Hepatocyte (in vitro differentiated cells): ENCODE results near the gene ADISSP. TPM values are rescaled to one million over a fixed set of nuclear protein-coding genes. Genes with fewer than 3 reads are reported as not detected.

ENCODE experiments used
- DNase-seq: peaks from one replicate; pipeline ENCODE4 v3.0.0-alpha.2; 2016; ENCODE audit warnings: low spot score
- H2AFZ ChIP-seq: fragments of 200-600 bp; sonication (generic); 2 replicates; pipeline ENCODE4 v1.6.0; 2016; ENCODE audit warnings: antibody characterized with exemption, mild to moderate bottlenecking
- H3K27ac ChIP-seq: fragments of 200-600 bp; sonication (generic); 2 replicates; pipeline ENCODE4 v1.5.1; 2016; ENCODE audit warnings: mild to moderate bottlenecking
- H3K27me3 ChIP-seq: fragments of 200-600 bp; sonication (generic); 2 replicates; pipeline ENCODE4 v1.6.1; 2016
- H3K36me3 ChIP-seq: fragments of 200-600 bp; sonication (generic); replicated peaks from 2 replicates; pipeline ENCODE4 v1.5.1; 2016; ENCODE audit warnings: low read depth; ENCODE audit not compliant: insufficient read depth
- H3K4me1 ChIP-seq: fragments of 200-600 bp; sonication (generic); 2 replicates; pipeline ENCODE4 v1.5.1; 2016; ENCODE audit warnings: mild to moderate bottlenecking, moderate library complexity; ENCODE audit not compliant: insufficient read depth
- H3K4me2 ChIP-seq: fragments of 200-600 bp; sonication (generic); 2 replicates; pipeline ENCODE4 v1.6.0; 2016
- H3K4me3 ChIP-seq: fragments of 200-600 bp; sonication (generic); 2 replicates; pipeline ENCODE4 v1.5.1; 2016; ENCODE audit warnings: mild to moderate bottlenecking
- H3K79me2 ChIP-seq: fragments of 200-600 bp; sonication (generic); 2 replicates; pipeline ENCODE4 v1.6.0; 2017; ENCODE audit warnings: mild to moderate bottlenecking
- H3K9me2 ChIP-seq: fragments of 200-600 bp; sonication (generic); replicated peaks from 2 replicates; pipeline ENCODE4 v1.6.0; 2017; ENCODE audit warnings: mild to moderate bottlenecking; ENCODE audit not compliant: insufficient read depth
- H3K9me3 ChIP-seq: fragments of 200-600 bp; sonication (generic); 2 replicates; pipeline ENCODE4 v1.5.1; 2016; ENCODE audit warnings: low read depth, mild to moderate bottlenecking
- H4K20me1 ChIP-seq: fragments of 200-600 bp; sonication (generic); 2 replicates; pipeline ENCODE4 v1.6.0; 2016; ENCODE audit warnings: mild to moderate bottlenecking; ENCODE audit not compliant: insufficient read depth, poor library complexity, severe bottlenecking
- CTCF ChIP-seq: fragments of 200-600 bp; sonication (generic); IDR thresholded peaks from 2 replicates; pipeline ENCODE4 v1.5.1; 2016; ENCODE audit warnings: antibody characterized with exemption, mild to moderate bottlenecking; ENCODE audit not compliant: poor library complexity
- EZH2 ChIP-seq: fragments of 200-600 bp; sonication (generic); IDR thresholded peaks from 2 replicates; pipeline ENCODE4 v1.6.1; 2016; ENCODE audit warnings: antibody characterized with exemption, mild to moderate bottlenecking, borderline replicate concordance
- EZH2phosphoT487 ChIP-seq: fragments of 200-600 bp; sonication (generic); IDR thresholded peaks from one replicate; pipeline ENCODE4 v1.6.1; 2018; ENCODE audit warnings: antibody characterized with exemption, mild to moderate bottlenecking, low read depth, moderate library complexity; ENCODE audit not compliant: unreplicated experiment, severe bottlenecking
- WGBS: methylation state at CpG from one replicate; pipeline ENCODE4 v1.1.6; 2016; ENCODE audit warnings: low lambda C conversion rate; ENCODE audit errors: missing lambda C conversion rate; 5-methylcytosine and 5-hydroxymethylcytosine counted together
- polyA plus RNA-seq: library from polyadenylated mRNA; unstranded; fragments of >200 nt; fragmentation: Nextera tagmentation; extraction: Ambion mirVana; gene quantifications from 2 replicates; pipeline ENCODE4 v1.2.1, GENCODE V29; 2016
- total RNA-seq: library from RNA; depleted of rRNA; stranded (reverse); fragments of >200 nt; gene quantifications from 2 replicates; pipeline ENCODE4 v1.2.3, GENCODE V29; 2014

ADISSP gene
- total and polyA plus RNA-seq, 2 experiments from 2014 or later, result 9.6 to 36.0 TPM

- Histone ChIP-seq H3K4me2 (peak overlapping the region; percentile 66), H4K20me1 (no peaks in the 10 kb centered on the region), H3K79me2 (peaks cover 4% of the 10 kb centered on the region), H3K9me2 (no peaks in the 10 kb centered on the region), H3K4me1 (peaks cover 47% of the 10 kb centered on the region), H3K9me3 (no peaks in the 10 kb centered on the region), H2AFZ (no peak overlapping the region), H3K27ac (peak overlapping the region; percentile 95), H3K4me3 (no peak overlapping the region), H3K36me3 (no peaks in the 10 kb centered on the region), H3K27me3 (no peaks in the 10 kb centered on the region)
- TF ChIP-seq EZH2 (no peak), EZH2phosphoT487 (no peak), CTCF (no peak)
- 38% methylated on average over 19 of the region's 20 CpGs for WGBS
- DNase-seq, result peak; percentile 95
These were observed 44.1 kb upstream of the ADISSP start for GRCh38 chr20:3811467-3812258.

GRCh38 chr20:3808544-3808943, 41.0 kb upstream of the ADISSP start:
- no peak for DNase-seq
- peak overlapping the region; percentile 97 for H3K27ac ChIP-seq
- H3K9me2 ChIP-seq, result no peaks in the 10 kb centered on the region
- no peak overlapping the region for H2AFZ ChIP-seq
- WGBS, result 97% methylated on average over 3 of the region's 3 CpGs
- TF ChIP-seq EZH2, result no peak
- no peak for TF ChIP-seq EZH2phosphoT487
- TF ChIP-seq CTCF, result no peak
- peaks cover 4% of the 10 kb centered on the region for H3K79me2 ChIP-seq
- H3K4me2 ChIP-seq, result peak overlapping the region; percentile 42
- no peaks in the 10 kb centered on the region for H3K27me3 ChIP-seq
- peaks cover 50% of the 10 kb centered on the region for H3K4me1 ChIP-seq
- H3K9me3 ChIP-seq, result no peaks in the 10 kb centered on the region
- H4K20me1 ChIP-seq, result no peaks in the 10 kb centered on the region
- no peak overlapping the region for H3K4me3 ChIP-seq
- no peaks in the 10 kb centered on the region for H3K36me3 ChIP-seq

- H3K79me2 ChIP-seq, result peaks cover under 1% of the 10 kb centered on the region
- H3K27ac ChIP-seq, result peak overlapping the region; percentile 97
- H4K20me1 ChIP-seq, result no peaks in the 10 kb centered on the region
- no peak for TF ChIP-seq EZH2
- TF ChIP-seq CTCF, result no peak
- no peak for TF ChIP-seq EZH2phosphoT487
- no peak overlapping the region for H2AFZ ChIP-seq
- no peak overlapping the region for H3K4me3 ChIP-seq
- H3K36me3 ChIP-seq, result no peaks in the 10 kb centered on the region
- DNase-seq, result no peak
- H3K4me1 ChIP-seq, result peaks cover 33% of the 10 kb centered on the region
- H3K27me3 ChIP-seq, result no peaks in the 10 kb centered on the region
- WGBS, result 97% methylated on average over 11 of the region's 11 CpGs
- H3K9me2 ChIP-seq, result no peaks in the 10 kb centered on the region
- H3K9me3 ChIP-seq, result no peaks in the 10 kb centered on the region
- H3K4me2 ChIP-seq, result no peak overlapping the region
These were observed 37.2 kb upstream of the ADISSP start for GRCh38 chr20:3804781-3805180.
